ENCODE data around the gene UGT2A1.
"Not testable (repeated sequence)": the region's sequence is repeated elsewhere in the genome, so short reads cannot be mapped to it uniquely, and the experiment has no call there.

Gene UGT2A1

DNA sequence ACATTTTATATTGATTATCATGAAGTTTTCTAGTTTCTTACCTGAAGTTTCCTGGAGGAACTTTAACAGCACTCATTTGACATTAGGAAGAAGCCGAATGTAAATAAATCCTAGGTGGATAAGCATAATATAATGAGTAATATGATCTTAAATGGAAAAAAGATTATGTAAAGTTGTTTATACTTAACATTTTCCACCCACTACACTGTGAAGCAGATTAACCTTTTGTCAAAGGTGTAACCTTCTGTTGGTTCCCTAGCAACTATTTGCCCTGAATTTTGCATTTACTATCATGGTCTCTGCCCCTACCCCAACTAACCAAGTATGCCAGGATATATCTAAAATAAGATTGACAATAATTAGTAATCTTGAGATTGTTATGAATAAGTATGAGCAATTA lies at the start of gene UGT2A1:
Gene UGT2A1, minus strand, starts transcription at position 101 of the 400 bp plus-strand sequence. CDS start 5,603 bp downstream, outside the sequence.
- Histone ChIP-seq H3K4me3 (ENCODE audit: low read length) (no peak within 1 kb of the TSS), H3K36me3 (ENCODE audit: control insufficient read depth, insufficient read depth, low read length) (no peaks in the 10 kb centered on the region), H3K9me3 (ENCODE audit: control insufficient read depth, low read length) (no peaks in the 10 kb centered on the region), H3K27me3 (ENCODE audit: control insufficient read depth, insufficient read depth, low read length) (no peaks in the 10 kb centered on the region), H3K9ac (ENCODE audit: low read length) (no peak within 1 kb of the TSS), H3K4me1 (ENCODE audit: control insufficient read depth, insufficient read depth, low read length) (no peaks in the 10 kb centered on the region)

DNA sequence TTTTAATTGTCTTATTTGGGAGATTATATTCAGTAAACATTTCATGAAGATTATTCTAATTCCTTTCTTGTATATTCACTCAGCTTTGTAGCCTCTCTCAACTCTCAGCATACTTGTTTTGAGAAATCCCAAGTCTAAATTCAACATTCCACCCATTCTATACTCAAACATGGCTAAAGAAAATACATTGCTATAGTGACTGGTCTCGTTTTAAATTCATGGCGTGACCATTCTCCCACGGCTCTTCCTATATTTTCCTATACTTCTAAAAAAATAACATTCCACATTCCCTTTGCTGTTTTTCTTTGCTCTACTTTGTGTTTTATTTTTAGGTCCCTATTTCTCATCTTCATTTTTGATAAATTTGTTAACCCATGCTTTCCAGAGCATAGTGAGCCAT lies 49.2 kb upstream of the UGT2A1 start:
- no peaks in the 10 kb centered on the region for H3K27me3 ChIP-seq (ENCODE audit: control insufficient read depth, insufficient read depth, low read length)
- no peak overlapping the region for H3K9ac ChIP-seq (ENCODE audit: low read length)
- H3K4me3 ChIP-seq (ENCODE audit: low read length), result no peak overlapping the region
- no peaks in the 10 kb centered on the region for H3K9me3 ChIP-seq (ENCODE audit: control insufficient read depth, low read length)
- H3K36me3 ChIP-seq (ENCODE audit: control insufficient read depth, insufficient read depth, low read length), result no peaks in the 10 kb centered on the region
- no peaks in the 10 kb centered on the region for H3K4me1 ChIP-seq (ENCODE audit: control insufficient read depth, insufficient read depth, low read length)

DNA sequence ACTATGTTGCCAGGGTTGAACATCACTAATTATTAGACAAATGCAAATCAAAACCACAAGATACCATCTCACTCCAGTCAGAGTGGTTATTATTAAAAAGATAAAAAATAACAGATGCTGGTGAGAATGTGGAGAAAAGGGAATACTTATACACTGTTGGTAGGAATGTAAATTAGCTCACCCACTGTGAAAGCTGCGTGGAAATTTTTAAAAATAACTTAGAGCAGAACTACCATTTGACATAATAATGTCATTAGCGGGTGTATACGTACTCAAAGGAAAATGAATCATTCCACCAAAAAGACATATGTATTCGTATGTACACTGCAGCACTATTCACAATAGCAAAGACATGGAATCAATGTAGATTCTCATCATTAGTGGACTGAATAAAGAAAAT lies 48.6 kb upstream of the UGT2A1 start:
- Histone ChIP-seq H3K27me3 (ENCODE audit: control insufficient read depth, insufficient read depth, low read length) (no peaks in the 10 kb centered on the region), H3K4me3 (ENCODE audit: low read length) (no peak overlapping the region), H3K9ac (ENCODE audit: low read length) (no peak overlapping the region), H3K9me3 (ENCODE audit: control insufficient read depth, low read length) (no peaks in the 10 kb centered on the region), H3K36me3 (ENCODE audit: control insufficient read depth, insufficient read depth, low read length) (no peaks in the 10 kb centered on the region), H3K4me1 (ENCODE audit: control insufficient read depth, insufficient read depth, low read length) (no peaks in the 10 kb centered on the region)

DNA sequence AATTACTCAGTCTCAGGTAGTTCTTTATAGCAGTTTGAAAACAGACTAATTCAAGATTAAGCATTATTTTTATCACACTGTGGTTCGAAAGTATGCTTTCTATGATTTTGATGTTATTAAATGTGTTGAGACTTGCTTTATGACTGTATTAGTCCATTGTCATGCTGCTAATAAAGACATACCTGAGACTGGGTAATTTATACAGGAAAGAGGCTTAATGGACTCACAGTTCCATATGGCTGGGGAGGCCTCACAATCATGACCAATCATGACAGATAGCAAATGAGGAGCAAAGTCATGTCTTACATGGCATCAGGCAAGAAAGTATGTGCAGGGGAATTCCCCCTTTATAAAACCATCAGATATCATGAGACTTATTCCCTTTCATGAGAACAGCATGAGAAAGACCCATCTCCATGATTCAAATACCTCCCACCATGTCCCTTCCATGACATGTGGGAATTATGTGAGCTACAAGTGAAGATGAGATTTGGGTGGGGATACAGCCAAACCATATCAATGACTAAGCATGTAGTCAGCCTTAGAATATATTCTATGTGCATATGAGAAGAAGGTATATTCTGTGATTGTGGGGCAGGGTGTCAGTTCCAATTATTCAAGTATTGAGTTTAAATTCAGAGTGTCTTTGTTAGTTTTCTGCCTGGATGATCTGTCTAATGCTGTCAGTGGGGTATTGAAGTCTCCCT lies 44.6 kb upstream of the UGT2A1 start:
- no peak overlapping the region for H3K9ac ChIP-seq (ENCODE audit: low read length)
- H3K36me3 ChIP-seq (ENCODE audit: control insufficient read depth, insufficient read depth, low read length), result no peaks in the 10 kb centered on the region
- H3K27me3 ChIP-seq (ENCODE audit: control insufficient read depth, insufficient read depth, low read length), result no peaks in the 10 kb centered on the region
- H3K4me1 ChIP-seq (ENCODE audit: control insufficient read depth, insufficient read depth, low read length), result no peaks in the 10 kb centered on the region
- no peak overlapping the region for H3K4me3 ChIP-seq (ENCODE audit: low read length)
- H3K9me3 ChIP-seq (ENCODE audit: control insufficient read depth, low read length), result no peaks in the 10 kb centered on the region

DNA sequence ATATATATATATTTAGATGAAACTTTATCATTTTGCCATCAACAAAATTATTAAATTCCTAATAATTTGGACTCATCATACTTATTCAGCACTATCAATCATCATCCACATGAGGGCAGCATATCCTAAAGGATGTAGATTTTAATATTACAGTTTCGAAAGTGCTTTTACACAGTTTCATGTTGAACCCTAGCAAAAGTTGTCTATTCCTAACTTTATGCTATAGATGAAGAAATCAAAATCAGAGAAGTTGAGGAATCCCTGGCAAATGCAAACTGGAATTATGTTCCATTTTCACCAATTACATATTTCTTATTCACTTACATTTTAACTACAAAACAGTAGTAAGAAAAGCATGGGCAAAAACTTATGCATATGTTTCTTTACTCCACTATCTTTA lies 36.6 kb upstream of the UGT2A1 start:
- Histone ChIP-seq H3K4me3 (ENCODE audit: low read length) (no peak overlapping the region), H3K9me3 (ENCODE audit: control insufficient read depth, low read length) (no peaks in the 10 kb centered on the region), H3K36me3 (ENCODE audit: control insufficient read depth, insufficient read depth, low read length) (no peaks in the 10 kb centered on the region), H3K27me3 (ENCODE audit: control insufficient read depth, insufficient read depth, low read length) (no peaks in the 10 kb centered on the region), H3K4me1 (ENCODE audit: control insufficient read depth, insufficient read depth, low read length) (no peaks in the 10 kb centered on the region), H3K9ac (ENCODE audit: low read length) (no peak overlapping the region)

DNA sequence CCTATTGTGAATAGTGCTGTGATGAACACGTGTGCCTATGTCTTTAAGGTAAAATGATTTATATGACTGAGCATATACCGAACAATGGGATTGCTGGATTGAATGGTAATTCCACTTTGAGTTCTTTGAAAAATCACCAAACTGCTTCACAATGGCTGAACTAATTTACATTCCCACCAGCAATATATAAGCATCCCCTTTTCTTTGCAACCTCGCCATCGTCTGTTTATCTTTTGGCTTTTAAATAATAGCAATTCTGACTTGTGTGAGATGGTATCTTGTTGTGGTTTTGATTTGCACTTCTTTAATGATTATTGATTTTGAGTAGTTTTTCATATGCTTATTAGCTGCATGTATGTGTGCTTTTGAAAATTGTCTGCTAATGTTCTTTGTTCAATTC lies 31.8 kb upstream of the UGT2A1 start:
- H3K4me3 ChIP-seq (ENCODE audit: low read length), result no peak overlapping the region
- H3K4me1 ChIP-seq (ENCODE audit: control insufficient read depth, insufficient read depth, low read length), result no peaks in the 10 kb centered on the region
- no peaks in the 10 kb centered on the region for H3K9me3 ChIP-seq (ENCODE audit: control insufficient read depth, low read length)
- H3K9ac ChIP-seq (ENCODE audit: low read length), result no peak overlapping the region
- no peaks in the 10 kb centered on the region for H3K27me3 ChIP-seq (ENCODE audit: control insufficient read depth, insufficient read depth, low read length)
- no peaks in the 10 kb centered on the region for H3K36me3 ChIP-seq (ENCODE audit: control insufficient read depth, insufficient read depth, low read length)

DNA sequence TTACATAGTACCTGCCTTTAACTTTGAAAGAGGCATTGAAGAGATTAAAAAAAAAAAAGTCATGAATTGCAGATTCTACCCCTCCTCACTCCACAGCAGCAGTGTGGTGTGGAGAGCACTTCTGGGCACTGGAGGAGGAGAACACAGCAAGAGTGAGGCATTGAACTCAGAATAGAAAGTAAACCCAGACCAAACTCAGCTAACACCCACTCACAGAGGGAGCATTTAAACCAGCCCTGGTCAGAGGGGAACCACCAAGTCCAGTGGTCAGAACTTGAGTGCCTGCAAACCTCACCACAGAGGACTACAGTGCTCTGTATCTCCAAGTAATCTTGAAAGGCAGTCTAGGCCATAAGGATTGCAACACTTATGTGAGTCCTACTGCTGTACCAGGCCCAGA lies 15.6 kb upstream of the UGT2A1 start:
- Histone ChIP-seq H3K4me1 (ENCODE audit: control insufficient read depth, insufficient read depth, low read length) (no peaks in the 10 kb centered on the region), H3K27me3 (ENCODE audit: control insufficient read depth, insufficient read depth, low read length) (no peaks in the 10 kb centered on the region), H3K9me3 (ENCODE audit: control insufficient read depth, low read length) (no peaks in the 10 kb centered on the region), H3K36me3 (ENCODE audit: control insufficient read depth, insufficient read depth, low read length) (no peaks in the 10 kb centered on the region), H3K4me3 (ENCODE audit: low read length) (no peak overlapping the region), H3K9ac (ENCODE audit: low read length) (no peak overlapping the region)

DNA sequence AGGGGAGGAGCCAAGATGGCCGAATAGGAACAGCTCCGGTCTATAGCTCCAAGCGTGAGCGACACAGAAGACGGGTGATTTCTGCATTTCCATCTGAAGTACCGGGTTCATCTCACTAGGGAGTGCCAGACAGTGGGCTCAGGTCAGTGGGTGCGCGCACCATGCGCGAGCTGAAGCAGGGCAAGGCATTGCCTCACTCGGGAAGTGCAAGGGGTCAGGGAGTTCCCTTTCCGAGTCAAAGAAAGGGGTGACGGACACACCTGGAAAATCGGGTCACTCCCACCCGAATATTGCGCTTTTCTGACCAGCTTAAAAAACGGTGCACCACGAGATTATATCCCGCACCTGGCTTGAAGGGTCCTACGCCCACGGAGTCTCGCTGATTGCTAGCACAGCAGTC lies 11.0 kb upstream of the UGT2A1 start:
- not testable (repeated sequence) for H3K9ac ChIP-seq (ENCODE audit: low read length); H3K4me1 ChIP-seq (ENCODE audit: control insufficient read depth, insufficient read depth, low read length); H3K36me3 ChIP-seq (ENCODE audit: control insufficient read depth, insufficient read depth, low read length); H3K9me3 ChIP-seq (ENCODE audit: control insufficient read depth, low read length); H3K4me3 ChIP-seq (ENCODE audit: low read length); H3K27me3 ChIP-seq (ENCODE audit: control insufficient read depth, insufficient read depth, low read length)

DNA sequence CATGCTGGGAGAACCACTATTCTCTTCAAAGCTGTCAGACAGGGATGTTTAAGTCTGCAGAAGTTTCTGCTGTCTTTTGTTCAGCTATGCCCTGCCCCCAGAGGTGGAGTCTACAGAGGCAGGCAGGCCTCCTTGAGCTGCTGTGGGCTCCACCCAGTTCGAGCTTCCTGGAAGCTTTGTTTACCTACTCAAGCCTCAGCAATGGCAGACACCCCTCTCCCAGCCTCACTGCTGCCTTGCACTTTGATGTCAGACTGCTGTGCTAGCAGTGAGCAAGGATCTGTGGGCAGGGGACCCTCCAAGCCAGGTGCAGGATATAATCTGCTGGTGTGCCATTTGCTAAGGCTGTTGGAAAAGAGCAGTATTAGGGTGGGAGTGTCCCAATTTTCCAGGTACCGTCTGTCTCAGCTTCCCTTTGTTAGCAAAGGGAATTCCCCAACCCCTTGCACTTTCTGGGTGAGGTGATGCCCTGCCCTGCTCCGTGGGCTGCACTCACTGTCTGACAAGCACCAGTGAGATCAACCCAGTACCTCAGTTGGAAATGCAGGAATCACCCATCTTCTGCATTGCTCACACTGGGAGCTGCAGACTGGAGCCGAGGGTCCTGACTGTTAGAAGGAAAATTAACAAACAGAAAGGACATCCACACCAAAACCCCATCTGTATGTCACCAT lies 8.2 kb upstream of the UGT2A1 start:
- H3K27me3 ChIP-seq (ENCODE audit: control insufficient read depth, insufficient read depth, low read length); H3K4me1 ChIP-seq (ENCODE audit: control insufficient read depth, insufficient read depth, low read length); H3K36me3 ChIP-seq (ENCODE audit: control insufficient read depth, insufficient read depth, low read length); H3K9ac ChIP-seq (ENCODE audit: low read length); H3K9me3 ChIP-seq (ENCODE audit: control insufficient read depth, low read length); H3K4me3 ChIP-seq (ENCODE audit: low read length): not testable (repeated sequence)

DNA sequence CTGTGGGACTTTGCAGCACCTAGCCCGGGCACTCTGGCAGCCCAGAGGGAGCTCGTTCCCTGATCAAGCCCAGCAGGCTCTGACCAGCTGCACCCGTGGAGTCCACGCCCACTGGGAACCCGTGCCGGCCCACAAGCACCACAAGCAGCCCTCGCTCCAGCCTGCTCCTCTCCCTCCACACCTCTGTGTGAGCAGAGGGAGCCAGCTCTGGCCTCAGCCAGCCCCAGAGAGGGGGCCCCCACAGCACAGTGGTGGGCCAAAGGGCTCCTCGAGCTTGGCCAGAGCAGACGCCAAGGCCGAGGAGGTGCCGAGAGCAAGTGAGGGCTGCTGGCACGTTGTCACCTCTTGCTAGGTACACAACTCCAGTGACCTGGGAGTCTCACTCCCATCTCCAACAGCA lies 5.1 kb upstream of the UGT2A1 start:
- no peaks in the 10 kb centered on the region for H3K27me3 ChIP-seq (ENCODE audit: control insufficient read depth, insufficient read depth, low read length)
- H3K36me3 ChIP-seq (ENCODE audit: control insufficient read depth, insufficient read depth, low read length), result no peaks in the 10 kb centered on the region
- H3K4me1 ChIP-seq (ENCODE audit: control insufficient read depth, insufficient read depth, low read length), result no peaks in the 10 kb centered on the region
- H3K9me3 ChIP-seq (ENCODE audit: control insufficient read depth, low read length), result no peaks in the 10 kb centered on the region
- H3K9ac ChIP-seq (ENCODE audit: low read length), result no peak overlapping the region
- no peak overlapping the region for H3K4me3 ChIP-seq (ENCODE audit: low read length)

DNA sequence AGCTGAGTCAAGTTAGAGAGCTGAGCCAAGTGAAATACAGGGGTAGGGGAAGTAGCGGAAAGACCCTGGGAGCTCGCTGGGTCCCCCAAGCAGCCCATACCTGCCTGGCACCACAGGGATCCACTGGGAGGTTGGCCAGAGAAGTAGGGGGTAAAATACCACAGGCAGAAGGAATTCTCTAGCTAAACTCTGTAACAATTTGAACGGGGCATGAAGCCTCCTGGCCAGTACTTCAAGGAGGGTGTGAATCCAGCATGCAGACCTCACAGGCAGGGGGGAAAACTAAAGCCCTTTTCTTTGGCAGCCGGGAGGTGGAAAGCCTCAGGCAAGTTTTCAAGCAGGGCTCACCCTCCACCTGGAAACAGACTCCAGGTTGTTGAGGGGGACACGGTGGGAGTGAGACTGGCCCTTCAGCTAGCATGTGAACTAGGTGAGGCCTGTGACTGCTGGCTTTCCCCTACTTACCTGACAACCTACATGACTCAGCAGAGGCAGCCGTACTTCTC lies 3.7 kb upstream of the UGT2A1 start:
- no peaks in the 10 kb centered on the region for H3K4me1 ChIP-seq (ENCODE audit: control insufficient read depth, insufficient read depth, low read length)
- no peak overlapping the region for H3K4me3 ChIP-seq (ENCODE audit: low read length)
- H3K9ac ChIP-seq (ENCODE audit: low read length), result no peak overlapping the region
- no peaks in the 10 kb centered on the region for H3K27me3 ChIP-seq (ENCODE audit: control insufficient read depth, insufficient read depth, low read length)
- no peaks in the 10 kb centered on the region for H3K9me3 ChIP-seq (ENCODE audit: control insufficient read depth, low read length)
- H3K36me3 ChIP-seq (ENCODE audit: control insufficient read depth, insufficient read depth, low read length), result no peaks in the 10 kb centered on the region

DNA sequence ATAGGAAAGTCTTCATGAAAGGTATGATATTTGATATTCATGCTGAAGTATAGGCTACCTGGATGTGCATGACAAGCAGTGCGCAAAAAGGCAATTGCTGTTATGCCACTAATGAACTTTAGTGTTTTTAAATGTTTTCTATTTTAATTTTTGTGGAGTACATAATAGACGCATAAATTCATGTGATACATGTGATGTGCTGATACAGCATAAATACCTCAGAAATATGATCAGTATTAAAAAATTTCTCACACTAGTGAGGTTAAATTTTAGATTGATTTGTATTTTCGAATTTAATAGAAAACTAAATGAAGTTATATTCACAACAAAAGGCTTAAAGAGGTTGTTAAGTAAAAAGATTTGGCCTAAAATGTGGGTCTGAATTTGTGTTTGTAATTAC lies 2.2 kb downstream of the UGT2A1 start:
- Histone ChIP-seq H3K4me1 (ENCODE audit: control insufficient read depth, insufficient read depth, low read length) (no peaks in the 10 kb centered on the region), H3K36me3 (ENCODE audit: control insufficient read depth, insufficient read depth, low read length) (no peaks in the 10 kb centered on the region)

More for the DNA sequence above, 2.2 kb downstream of the UGT2A1 start:
- no peak overlapping the region for H3K4me3 ChIP-seq (ENCODE audit: low read length)
- no peak overlapping the region for H3K9ac ChIP-seq (ENCODE audit: low read length)
- H3K9me3 ChIP-seq (ENCODE audit: control insufficient read depth, low read length), result no peaks in the 10 kb centered on the region
- H3K27me3 ChIP-seq (ENCODE audit: control insufficient read depth, insufficient read depth, low read length), result no peaks in the 10 kb centered on the region
